NB4 (cell line): Measurements from ENCODE around the gene DLX5.

Experiments
- DNase-seq: peaks from one replicate; pipeline ENCODE4 v3.0.0; 2010; ENCODE audit warnings: low read depth
- H3K4me3 ChIP-seq: one replicate; pipeline ENCODE4 v1.5.1; 2011; ENCODE audit warnings: mild to moderate bottlenecking, low read depth, low read length, moderate library complexity
- MYC ChIP-seq: IDR thresholded peaks from 2 replicates; pipeline ENCODE4 v1.6.1; 2011; ENCODE audit warnings: low read depth, low read length
- POLR2A ChIP-seq: IDR thresholded peaks from 2 replicates; pipeline ENCODE4 v1.6.1; 2011; ENCODE audit warnings: mild to moderate bottlenecking; ENCODE audit not compliant: insufficient read length; ENCODE audit errors: extremely low read depth
- TF ChIP-seq, protein P1 (sequence below): IDR thresholded peaks from one replicate; pipeline ENCODE4 v1.5.1; 2012; ENCODE audit warnings: low read depth, low read length
- TF ChIP-seq, protein P2 (sequence below): IDR thresholded peaks from 2 replicates; pipeline ENCODE4 v1.6.1; 2011; ENCODE audit warnings: low read depth, low read length

The DLX5 gene

DNA sequence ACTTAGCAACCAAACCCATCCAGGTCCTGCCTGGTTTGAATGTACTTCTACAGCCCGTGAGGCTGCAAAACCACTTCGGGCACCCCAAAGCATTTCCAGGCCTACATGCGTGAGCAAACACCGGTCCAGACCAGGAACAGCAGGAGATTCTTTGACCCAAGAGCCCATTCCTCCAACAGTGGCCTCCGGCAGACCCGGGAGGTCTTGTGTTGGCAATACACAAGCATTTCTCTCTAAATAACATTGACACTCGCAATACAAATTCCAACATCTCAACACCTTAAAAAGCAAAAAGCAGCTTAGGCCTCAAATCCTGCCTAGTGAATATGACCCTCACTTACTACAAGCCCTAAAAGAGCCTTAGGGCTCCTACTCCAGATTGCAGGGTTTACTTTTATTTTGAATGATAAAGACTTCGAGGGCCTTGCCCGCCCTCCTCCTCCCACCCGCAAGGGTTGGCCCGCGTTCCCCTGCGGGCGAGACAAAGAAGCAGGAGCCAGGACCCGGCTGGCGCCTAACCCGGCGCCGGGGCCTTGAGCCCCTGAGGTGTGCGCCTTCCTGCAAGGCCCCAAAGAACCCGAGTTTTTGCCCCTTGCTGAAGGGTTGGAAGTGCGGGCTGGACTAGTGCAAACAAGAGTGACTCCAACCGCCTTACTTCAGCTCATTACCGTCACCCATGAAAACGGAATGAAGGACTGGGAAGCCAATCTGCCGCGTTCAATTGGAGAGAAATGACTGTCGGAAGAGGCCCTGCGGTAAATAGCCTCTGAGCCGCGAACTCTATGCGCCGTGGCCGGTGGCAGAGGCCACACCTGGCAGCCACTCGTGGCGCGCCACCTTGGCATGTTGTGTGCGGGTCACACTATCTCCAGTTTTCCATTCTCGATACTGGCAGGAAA, 22.7 kb downstream of the DLX5 start:
- no peak for TF ChIP-seq MYC
- TF ChIP-seq, protein P1, sequence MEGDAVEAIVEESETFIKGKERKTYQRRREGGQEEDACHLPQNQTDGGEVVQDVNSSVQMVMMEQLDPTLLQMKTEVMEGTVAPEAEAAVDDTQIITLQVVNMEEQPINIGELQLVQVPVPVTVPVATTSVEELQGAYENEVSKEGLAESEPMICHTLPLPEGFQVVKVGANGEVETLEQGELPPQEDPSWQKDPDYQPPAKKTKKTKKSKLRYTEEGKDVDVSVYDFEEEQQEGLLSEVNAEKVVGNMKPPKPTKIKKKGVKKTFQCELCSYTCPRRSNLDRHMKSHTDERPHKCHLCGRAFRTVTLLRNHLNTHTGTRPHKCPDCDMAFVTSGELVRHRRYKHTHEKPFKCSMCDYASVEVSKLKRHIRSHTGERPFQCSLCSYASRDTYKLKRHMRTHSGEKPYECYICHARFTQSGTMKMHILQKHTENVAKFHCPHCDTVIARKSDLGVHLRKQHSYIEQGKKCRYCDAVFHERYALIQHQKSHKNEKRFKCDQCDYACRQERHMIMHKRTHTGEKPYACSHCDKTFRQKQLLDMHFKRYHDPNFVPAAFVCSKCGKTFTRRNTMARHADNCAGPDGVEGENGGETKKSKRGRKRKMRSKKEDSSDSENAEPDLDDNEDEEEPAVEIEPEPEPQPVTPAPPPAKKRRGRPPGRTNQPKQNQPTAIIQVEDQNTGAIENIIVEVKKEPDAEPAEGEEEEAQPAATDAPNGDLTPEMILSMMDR: no peak
- TF ChIP-seq, protein P2, sequence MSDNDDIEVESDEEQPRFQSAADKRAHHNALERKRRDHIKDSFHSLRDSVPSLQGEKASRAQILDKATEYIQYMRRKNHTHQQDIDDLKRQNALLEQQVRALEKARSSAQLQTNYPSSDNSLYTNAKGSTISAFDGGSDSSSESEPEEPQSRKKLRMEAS: no peak
- no peak for TF ChIP-seq POLR2A
- no peak for DNase-seq
- H3K4me3 ChIP-seq: no peak overlapping the region

DNA sequence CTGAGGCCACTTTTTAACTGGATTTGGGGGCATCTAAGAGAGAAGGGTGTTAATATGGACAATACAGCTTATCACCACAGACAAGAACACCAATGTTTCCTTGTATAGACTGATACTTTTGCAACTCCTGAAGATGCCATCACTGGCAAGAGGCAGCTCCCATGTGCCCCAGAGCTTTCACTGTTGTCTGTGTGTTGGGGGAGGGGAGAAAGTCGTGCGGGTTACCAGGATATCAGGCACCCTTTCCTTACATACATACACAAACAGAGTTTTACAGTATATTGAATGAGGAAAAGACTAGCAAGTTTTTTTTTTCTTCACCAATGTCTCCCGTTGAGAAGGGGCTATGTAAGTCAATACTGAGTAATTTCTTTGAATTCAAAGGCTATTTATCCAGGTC, 23.4 kb downstream of the DLX5 start:
- DNase-seq: no peak
- TF ChIP-seq, protein P2: no peak
- TF ChIP-seq MYC (no peak), POLR2A (no peak)
- TF ChIP-seq, protein P1: no peak
- H3K4me3 ChIP-seq: no peak overlapping the region

DNA sequence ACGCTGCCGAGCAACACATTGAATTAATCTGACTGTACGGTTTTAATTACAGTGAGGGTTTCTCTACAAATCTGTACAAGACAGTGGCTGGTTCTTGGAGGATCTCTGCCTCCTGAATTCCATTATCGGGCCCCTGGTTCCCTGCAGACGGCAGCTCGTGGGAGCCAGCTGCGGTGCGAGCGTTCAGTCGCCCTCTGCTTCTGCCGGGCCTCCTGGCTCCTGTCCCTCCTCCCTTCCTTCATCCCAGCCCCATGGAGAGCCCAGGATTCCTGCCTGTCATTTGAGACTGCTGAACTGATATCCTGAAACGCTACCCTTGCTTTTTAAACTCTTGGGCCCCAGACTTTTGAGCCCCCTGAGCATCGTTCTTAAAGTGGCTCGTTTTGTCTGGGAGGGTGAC, 25.9 kb downstream of the DLX5 start:
- TF ChIP-seq POLR2A (no peak), MYC (no peak)
- TF ChIP-seq, protein P2: no peak
- TF ChIP-seq, protein P1: no peak
- DNase-seq: no peak
- H3K4me3 ChIP-seq: no peak overlapping the region

GRCh38 chr7:96998333-96998732, 26.3 kb downstream of the DLX5 start:
- no peak for TF ChIP-seq POLR2A
- TF ChIP-seq, protein P1: no peak
- TF ChIP-seq, protein P2: no peak
- no peak for TF ChIP-seq MYC
- DNase-seq: no peak
- no peak overlapping the region for H3K4me3 ChIP-seq

GRCh38 chr7:96997512-96998032, 27.1 kb downstream of the DLX5 start:
- no peak overlapping the region for H3K4me3 ChIP-seq
- no peak for DNase-seq
- TF ChIP-seq POLR2A: no peak
- no peak for TF ChIP-seq MYC
- TF ChIP-seq, protein P1: no peak
- TF ChIP-seq, protein P2: no peak
